B cell (primary cell): ENCODE results near the gene KRTAP10-1. TPM values are rescaled to one million over a fixed set of nuclear protein-coding genes. Genes with fewer than 3 reads are reported as not detected.

Experiments
- ATAC-seq: fragments of 200-7000 bp; cut with Tn5 transposase; one replicate; pipeline ENCODE4 v1.10.0; 2021; ENCODE audit warnings: low read depth, mild to moderate bottlenecking, moderate number of reproducible peaks, moderate library complexity
- CTCF ChIA-PET: fragments of 350-600 bp; sonication (Branson Sonifier 250); formaldehyde crosslinking; loops from one replicate; lab custom pipeline; 2021; ENCODE audit warnings: antibody characterized with exemption, inconsistent platforms; lab: Charles Lee
- POLR2A ChIA-PET: fragments of 350-600 bp; sonication (Branson Sonifier 250); formaldehyde crosslinking; loops from one replicate; lab custom pipeline; 2021; ENCODE audit warnings: antibody characterized with exemption; lab: Charles Lee
- DNase-seq: peaks from one replicate; pipeline ENCODE4 v3.0.0; 2013
- H2AFZ ChIP-seq: 2 replicates; pipeline ENCODE4 v1.6.1; 2012; ENCODE audit warnings: mild to moderate bottlenecking, low read depth, low read length; ENCODE audit not compliant: insufficient read depth, poor library complexity, severe bottlenecking
- H3K27ac ChIP-seq, 2 donors: 1 replicate in 1 of 2; 2 replicates in 1 of 2; pipeline ENCODE4 v1.5.1; 2012 to 2013; ENCODE audit warnings: low read length in 2 of 2, mild to moderate bottlenecking in 2 of 2, moderate library complexity in 1 of 2
- H3K27me3 ChIP-seq, 4 experiments: fragments of 200-600 bp in 1 of 4; sonication (generic) in 1 of 4; replicated peaks in 1 of 4; 1 replicate in 2 of 4; 2 replicates in 2 of 4; pipeline versions ENCODE4 v1.6.1 to v1.7.0; 2013 to 2016; ENCODE audit warnings: low read length in 3 of 4, mild to moderate bottlenecking in 2 of 4, mixed read lengths in 1 of 4, moderate library complexity in 1 of 4; ENCODE audit not compliant: insufficient read depth in 4 of 4, control insufficient read depth in 3 of 4; ENCODE audit errors: control extremely low read depth in 1 of 4
- H3K36me3 ChIP-seq, 2 experiments: replicated peaks in 1 of 2; 1 replicate in 1 of 2; 2 replicates in 1 of 2; pipeline versions ENCODE4 v1.6.1 to v1.7.1; 2013; ENCODE audit warnings: low read length in 1 of 2; ENCODE audit not compliant: insufficient read depth in 2 of 2, control insufficient read depth in 1 of 2; ENCODE audit errors: control extremely low read depth in 1 of 2, extremely low read depth in 1 of 2
- H3K4me1 ChIP-seq, 2 donors: fragments of 200-600 bp in 1 of 2; sonication (generic) in 1 of 2; 1 replicate in 1 of 2; 2 replicates in 1 of 2; pipeline versions ENCODE4 v1.5.1 to v1.6.1; 2013 to 2017; ENCODE audit warnings: low read length in 2 of 2; ENCODE audit not compliant: control insufficient read depth in 2 of 2, insufficient read depth in 2 of 2
- H3K4me2 ChIP-seq: replicated peaks from 2 replicates; pipeline ENCODE3; 2012; ENCODE audit warnings: mild to moderate bottlenecking, low read depth, low read length; ENCODE audit not compliant: poor library complexity, severe bottlenecking
- H3K4me3 ChIP-seq, 5 experiments: fragments of 200-600 bp in 1 of 5; sonication (generic) in 1 of 5; 1 replicate in 3 of 5; 2 replicates in 2 of 5; pipeline versions ENCODE4 v1.5.1 to v1.7.0; 2011 to 2016; ENCODE audit warnings: low read length in 4 of 5, mild to moderate bottlenecking in 4 of 5, low read depth in 2 of 5, control low read depth in 1 of 5, moderate library complexity in 1 of 5; ENCODE audit not compliant: insufficient read depth in 1 of 5; ENCODE audit errors: control extremely low read depth in 1 of 5, extremely low read depth in 1 of 5
- H3K79me2 ChIP-seq: fragments of 200-600 bp; sonication (generic); one replicate; pipeline ENCODE4 v1.6.0; 2016; ENCODE audit warnings: low read length; ENCODE audit not compliant: control insufficient read depth, insufficient read depth
- H3K9ac ChIP-seq: fragments of 200-600 bp; sonication (generic); 2 replicates; pipeline ENCODE4 v1.6.1; 2017; ENCODE audit warnings: mild to moderate bottlenecking, low read length, moderate library complexity
- H3K9me3 ChIP-seq, 3 donors: one replicate each; pipeline versions ENCODE4 v1.6.1 to v1.7.1; 2013; ENCODE audit warnings: low read length in 2 of 3; ENCODE audit not compliant: control insufficient read depth in 2 of 3, insufficient read depth in 1 of 3; ENCODE audit errors: control extremely low read depth in 1 of 3
- H4K20me1 ChIP-seq: 2 replicates; pipeline ENCODE4 v1.6.0; 2012; ENCODE audit warnings: mild to moderate bottlenecking, low read length; ENCODE audit not compliant: insufficient read depth, control insufficient read depth, poor library complexity, severe bottlenecking
- H3K27ac Mint-ChIP-seq: one replicate; pipeline ENCODE4 v1.8.0; 2021; ENCODE audit warnings: mixed read lengths
- H3K27me3 Mint-ChIP-seq: one replicate; pipeline ENCODE4 v1.8.0; 2021; ENCODE audit warnings: mixed read lengths
- H3K4me1 Mint-ChIP-seq: one replicate; pipeline ENCODE4 v1.8.0; 2021; ENCODE audit warnings: mixed read lengths
- H3K4me3 Mint-ChIP-seq: one replicate; pipeline ENCODE4 v1.8.0; 2021; ENCODE audit warnings: mixed read lengths
- H3K9me3 Mint-ChIP-seq: one replicate; pipeline ENCODE4 v1.8.0; 2022; ENCODE audit warnings: mixed read lengths; ENCODE audit not compliant: insufficient read depth
- CTCF ChIP-seq: fragments of 200-600 bp; IDR thresholded peaks from one replicate; pipeline ENCODE4 v1.8.0; 2022; ENCODE audit warnings: antibody characterized with exemption, mild to moderate bottlenecking
- EZH2 ChIP-seq: IDR thresholded peaks from 2 replicates; pipeline ENCODE4 v1.6.1; 2012; ENCODE audit warnings: borderline replicate concordance, low read depth, mild to moderate bottlenecking, moderate library complexity, low read length; ENCODE audit not compliant: insufficient read depth, poor library complexity, severe bottlenecking
- WGBS: methylation state at CpG from one replicate; pipeline ENCODE4 v1.1.5; 2013; ENCODE audit warnings: missing lambda C conversion rate; ENCODE audit not compliant: insufficient coverage; 5-methylcytosine and 5-hydroxymethylcytosine counted together
- intact Hi-C: fragments of 100-400 bp; cut with micrococcal nuclease; formaldehyde crosslinking; loops from one replicate; pipeline ENCODE4 v1.10.0; 2022
- polyA plus RNA-seq: library from polyadenylated mRNA; depleted of rRNA; stranded (reverse); fragments of >200 nt; gene quantifications from 2 replicates; pipeline ENCODE4 v1.2.3, GENCODE V29; 2012
- total RNA-seq, 2 donors: library from RNA; stranded (reverse); fragments of 120-200 nt in 1 of 2; gene quantifications; 1 replicate in 1 of 2; 2 replicates in 1 of 2; pipeline versions ENCODE4 v1.2.3 to v1.2.4, GENCODE V29; 2013 to 2022

KRTAP10-1 gene
- total and polyA plus RNA-seq, 2 donors (not counting 1 experiment from before 2014, with no cell fraction given), result not detected

- TF ChIP-seq EZH2 (no peak), CTCF (no peak)
- 91% methylated on average over 11 of the region's 11 CpGs for whole genome bisulfite sequencing
- Histone ChIP-seq H3K4me3 (no peak overlapping the region), H3K9ac (no peak overlapping the region), H4K20me1 (no peaks in the 10 kb centered on the region), H3K27me3 (peaks cover 0 to 9% (median 4%) of the 10 kb centered on the region in 4 experiments), H3K27ac (no peak overlapping the region), H2AFZ (no peak overlapping the region), H3K9me3 (peaks cover 0 to 3% (median 0%) of the 10 kb centered on the region in 3 donors), H3K4me1 (peaks cover 9 to 11% of the 10 kb centered on the region in 2 donors), H3K4me2 (peak overlapping the region; percentile 72), H3K36me3 (no peaks in the 10 kb centered on the region), H3K79me2 (no peaks in the 10 kb centered on the region)
- Mint-ChIP-seq H3K4me1 (peaks cover 7% of the 10 kb centered on the region), H3K27ac (no peak overlapping the region), H3K9me3 (no peaks in the 10 kb centered on the region), H3K4me3 (no peak overlapping the region), H3K27me3 (peaks cover 10% of the 10 kb centered on the region)
- ChIA-PET CTCF (interaction anchor here (0.8 to 3.6 kb wide), 10 partner anchors 25 to 625 kb away, joined by 3 to 37 read pairs (median 4); partner anchors contain the start of gene UBE2G2), POLR2A (no interaction called here)
- DNase-seq (no peak), ATAC-seq (no peak)
- intact Hi-C loops, result loop anchor here (2.0 to 5.0 kb wide), 2 partner anchors 289 to 421 kb away; partner anchors contain the start of gene UBE2G2
These were observed 28.6 kb downstream of the KRTAP10-1 start for GRCh38 chr21:44511219-44511937.
